Epithelial cell of esophagus (primary cell): ENCODE data around the gene ERGIC2.
"Not testable (repeated sequence)": the region's sequence is repeated elsewhere in the genome, so short reads cannot be mapped to it uniquely, and the experiment has no call there.

ENCODE experiments used
- DNase-seq: peaks from one replicate; pipeline ENCODE4 v3.0.0; 2010; ENCODE audit warnings: low read depth
- H3K4me3 ChIP-seq: 2 replicates; pipeline ENCODE4 v1.5.1; 2011; ENCODE audit warnings: mild to moderate bottlenecking, low read length, control low read depth
- TF ChIP-seq, protein P1 (sequence below): IDR thresholded peaks from 2 replicates; pipeline ENCODE4 v1.5.1; 2011; ENCODE audit warnings: low read depth, mild to moderate bottlenecking, low read length, control low read depth, inconsistent platforms; ENCODE audit not compliant: insufficient read depth; ENCODE audit errors: missing control alignments

The ERGIC2 gene

DNA sequence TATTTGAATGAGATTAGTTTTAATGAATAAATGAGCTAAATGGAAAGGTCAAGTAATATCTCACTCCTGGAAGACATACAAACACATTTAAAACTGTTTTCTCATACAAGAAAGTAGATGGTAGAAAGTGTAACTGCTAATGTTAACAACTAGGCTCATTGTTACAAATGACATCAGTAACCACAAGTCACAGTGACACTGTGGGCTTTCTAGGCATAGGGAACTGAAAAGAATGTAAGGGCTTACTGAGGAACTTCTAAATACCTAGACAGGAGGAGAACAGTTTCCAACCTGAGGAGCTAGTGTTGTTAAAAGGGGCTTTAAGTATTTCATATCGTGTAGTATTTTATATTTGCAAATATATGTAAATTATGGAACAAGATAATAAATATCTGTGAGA lies 17.5 kb upstream of the ERGIC2 start:
- TF ChIP-seq, protein P1, sequence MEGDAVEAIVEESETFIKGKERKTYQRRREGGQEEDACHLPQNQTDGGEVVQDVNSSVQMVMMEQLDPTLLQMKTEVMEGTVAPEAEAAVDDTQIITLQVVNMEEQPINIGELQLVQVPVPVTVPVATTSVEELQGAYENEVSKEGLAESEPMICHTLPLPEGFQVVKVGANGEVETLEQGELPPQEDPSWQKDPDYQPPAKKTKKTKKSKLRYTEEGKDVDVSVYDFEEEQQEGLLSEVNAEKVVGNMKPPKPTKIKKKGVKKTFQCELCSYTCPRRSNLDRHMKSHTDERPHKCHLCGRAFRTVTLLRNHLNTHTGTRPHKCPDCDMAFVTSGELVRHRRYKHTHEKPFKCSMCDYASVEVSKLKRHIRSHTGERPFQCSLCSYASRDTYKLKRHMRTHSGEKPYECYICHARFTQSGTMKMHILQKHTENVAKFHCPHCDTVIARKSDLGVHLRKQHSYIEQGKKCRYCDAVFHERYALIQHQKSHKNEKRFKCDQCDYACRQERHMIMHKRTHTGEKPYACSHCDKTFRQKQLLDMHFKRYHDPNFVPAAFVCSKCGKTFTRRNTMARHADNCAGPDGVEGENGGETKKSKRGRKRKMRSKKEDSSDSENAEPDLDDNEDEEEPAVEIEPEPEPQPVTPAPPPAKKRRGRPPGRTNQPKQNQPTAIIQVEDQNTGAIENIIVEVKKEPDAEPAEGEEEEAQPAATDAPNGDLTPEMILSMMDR: no peak
- DNase-seq: no peak
- no peak overlapping the region for H3K4me3 ChIP-seq

GRCh38 chr12:29396774-29397173 lies 15.8 kb upstream of the ERGIC2 start:
- H3K4me3 ChIP-seq: no peak overlapping the region
- TF ChIP-seq, protein P1: no peak
- DNase-seq: peak; percentile 74

DNA sequence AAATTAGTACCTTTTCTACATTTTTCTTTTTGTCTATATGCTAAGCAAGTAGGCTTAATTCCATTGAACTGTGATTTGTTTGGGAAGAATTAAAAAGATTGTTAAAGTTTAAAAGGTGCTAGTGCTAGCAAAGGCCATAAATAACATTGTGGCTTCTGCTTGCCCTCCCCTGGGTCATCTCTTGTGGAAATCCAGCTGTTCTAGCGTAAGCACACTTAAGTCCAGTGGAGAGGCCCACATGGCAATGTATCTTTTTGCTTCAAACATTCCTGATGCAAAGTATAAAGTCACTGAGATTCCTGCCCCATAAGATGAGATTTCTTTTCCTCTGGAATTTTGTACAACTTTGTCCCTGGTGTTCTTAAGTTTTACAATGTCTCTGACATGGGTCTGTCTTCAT lies 14.4 kb upstream of the ERGIC2 start:
- TF ChIP-seq, protein P1: no peak
- no peak for DNase-seq
- H3K4me3 ChIP-seq: no peak overlapping the region

GRCh38 chr12:29390419-29390818 lies 9.4 kb upstream of the ERGIC2 start:
- peak; percentile 69 for DNase-seq

GRCh38 chr12:29389295-29389919 lies 8.4 kb upstream of the ERGIC2 start:
- no peak overlapping the region for H3K4me3 ChIP-seq
- no peak for DNase-seq
- TF ChIP-seq, protein P1: no peak

More at GRCh38 chr12:29390419-29390818, 9.4 kb upstream of the ERGIC2 start:
- not testable (repeated sequence) for H3K4me3 ChIP-seq

GRCh38 chr12:29386084-29386680 lies 5.2 kb upstream of the ERGIC2 start:
- not testable (repeated sequence) for DNase-seq, H3K4me3 ChIP-seq

DNA sequence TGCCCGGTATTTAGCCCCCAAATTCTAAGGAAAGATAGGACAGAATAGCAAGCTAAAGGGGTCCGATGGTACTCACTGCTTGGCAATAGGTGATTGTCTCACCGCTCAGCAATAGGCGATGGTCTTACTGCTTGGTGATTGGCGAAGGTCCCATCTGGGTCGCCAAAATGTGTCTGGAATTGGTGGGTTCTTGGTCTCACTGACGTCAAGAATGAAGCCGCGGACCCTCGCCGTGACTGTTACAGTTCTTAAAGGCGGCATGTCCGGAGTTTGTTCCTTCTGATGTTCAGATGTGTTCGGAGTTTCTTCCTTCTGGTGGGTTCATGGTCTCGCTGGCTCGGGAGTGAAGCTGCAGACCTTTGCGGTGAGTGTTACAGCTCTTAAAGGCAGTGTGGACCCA lies 4.2 kb upstream of the ERGIC2 start:
- not testable (repeated sequence) for DNase-seq

GRCh38 chr12:29382251-29382650 lies 1.3 kb upstream of the ERGIC2 start:
- H3K4me3 ChIP-seq: no peak overlapping the region

More for the DNA sequence above, 4.2 kb upstream of the ERGIC2 start:
- H3K4me3 ChIP-seq: not testable (repeated sequence)

More at GRCh38 chr12:29382251-29382650, 1.3 kb upstream of the ERGIC2 start:
- no peak for DNase-seq
- TF ChIP-seq, protein P1: no peak
